Mesenchymal stem cell (in vitro differentiated cells and primary cell): ENCODE results near the gene TAS2R1.
A peak's percentile ranks its signal among the peaks of the same experiment; 100 is the strongest.

Experiments
- DNase-seq: peaks from one replicate; pipeline ENCODE4 v3.0.0-alpha.2; 2013
- H2AFZ ChIP-seq: one replicate; pipeline ENCODE4 v1.6.1; 2013; ENCODE audit warnings: low read depth, mild to moderate bottlenecking, control low read depth, inconsistent platforms, low read length, moderate library complexity
- H2AK5ac ChIP-seq: 2 replicates; pipeline ENCODE4 v1.6.1; 2013; ENCODE audit warnings: low read length, moderate library complexity, mild to moderate bottlenecking, inconsistent platforms; ENCODE audit not compliant: severe bottlenecking
- H2BK120ac ChIP-seq: one replicate; pipeline ENCODE4 v1.6.1; 2013; ENCODE audit warnings: low read depth, mild to moderate bottlenecking, inconsistent platforms, low read length, moderate library complexity
- H2BK12ac ChIP-seq, 2 experiments: one replicate each; pipeline ENCODE4 v1.6.1; 2013; ENCODE audit warnings: inconsistent platforms in 2 of 2, low read length in 2 of 2, mild to moderate bottlenecking in 2 of 2, moderate library complexity in 2 of 2, control low read depth in 1 of 2
- H2BK15ac ChIP-seq: one replicate; pipeline ENCODE4 v1.6.1; 2013; ENCODE audit warnings: mild to moderate bottlenecking, low read depth, inconsistent platforms; ENCODE audit not compliant: poor library complexity, severe bottlenecking
- H2BK5ac ChIP-seq: 2 replicates; pipeline ENCODE4 v1.6.1; 2013; ENCODE audit warnings: low read depth, mild to moderate bottlenecking, low read length, control low read depth, inconsistent platforms; ENCODE audit not compliant: poor library complexity, severe bottlenecking
- H3K14ac ChIP-seq, 2 experiments: one replicate each; pipeline ENCODE4 v1.6.1; 2013; ENCODE audit warnings: inconsistent platforms in 2 of 2, low read length in 2 of 2, control low read depth in 1 of 2, mild to moderate bottlenecking in 1 of 2, moderate library complexity in 1 of 2
- H3K18ac ChIP-seq, 2 experiments: one replicate each; pipeline ENCODE4 v1.6.1; 2013; ENCODE audit warnings: inconsistent platforms in 2 of 2, low read length in 2 of 2, control low read depth in 1 of 2, low read depth in 1 of 2, mild to moderate bottlenecking in 1 of 2
- H3K23ac ChIP-seq, 2 experiments: one replicate each; pipeline ENCODE4 v1.6.1; 2013; ENCODE audit warnings: inconsistent platforms in 2 of 2, low read length in 2 of 2, mild to moderate bottlenecking in 2 of 2, moderate library complexity in 2 of 2, control low read depth in 1 of 2
- H3K27ac ChIP-seq: 2 replicates; pipeline ENCODE4 v1.5.1; 2013; ENCODE audit warnings: mild to moderate bottlenecking, moderate library complexity, low read length, control low read depth, inconsistent platforms; ENCODE audit not compliant: poor library complexity, severe bottlenecking
- H3K27me3 ChIP-seq, 2 experiments: 2 replicates each; pipeline versions ENCODE4 v1.6.1 to v1.7.0; 2013; ENCODE audit warnings: low read length in 2 of 2, mild to moderate bottlenecking in 2 of 2, moderate library complexity in 2 of 2, control low read depth in 1 of 2, inconsistent platforms in 1 of 2; ENCODE audit not compliant: control insufficient read depth in 1 of 2, insufficient read depth in 1 of 2
- H3K36me3 ChIP-seq, 2 experiments: 2 replicates each; pipeline versions ENCODE4 v1.6.1 to v1.7.0; 2013; ENCODE audit warnings: low read length in 2 of 2, control low read depth in 1 of 2, inconsistent platforms in 1 of 2, low read depth in 1 of 2, mild to moderate bottlenecking in 1 of 2; ENCODE audit not compliant: insufficient read depth in 2 of 2, control insufficient read depth in 1 of 2
- H3K4ac ChIP-seq, 2 experiments: one replicate each; pipeline ENCODE4 v1.6.1; 2013; ENCODE audit warnings: inconsistent platforms in 2 of 2, low read length in 2 of 2, mild to moderate bottlenecking in 2 of 2, moderate library complexity in 2 of 2, control low read depth in 1 of 2, low read depth in 1 of 2
- H3K4me1 ChIP-seq: 2 replicates; pipeline ENCODE4 v1.6.1; 2013; ENCODE audit warnings: low read depth, low read length, control low read depth; ENCODE audit not compliant: control insufficient read depth, insufficient read depth
- H3K4me2 ChIP-seq: 2 replicates; pipeline ENCODE4 v1.6.1; 2013; ENCODE audit warnings: low read length, mild to moderate bottlenecking, inconsistent platforms; ENCODE audit not compliant: poor library complexity, severe bottlenecking
- H3K4me3 ChIP-seq, 2 experiments: 2 replicates each; pipeline versions ENCODE4 v1.5.1 to v1.7.0; 2013; ENCODE audit warnings: low read length in 2 of 2, mild to moderate bottlenecking in 2 of 2, control low read depth in 1 of 2, low read depth in 1 of 2; ENCODE audit not compliant: insufficient read depth in 1 of 2
- H3K79me1 ChIP-seq: replicated peaks from 2 replicates; pipeline ENCODE4 v1.6.1; 2013; ENCODE audit warnings: mild to moderate bottlenecking, control low read depth, low read length, inconsistent platforms; ENCODE audit not compliant: poor library complexity, severe bottlenecking
- H3K9ac ChIP-seq: 2 replicates; pipeline ENCODE4 v1.7.0; 2013; ENCODE audit warnings: mild to moderate bottlenecking, low read length, moderate library complexity
- H3K9me3 ChIP-seq: 2 replicates; pipeline ENCODE4 v1.7.0; 2013; ENCODE audit warnings: mild to moderate bottlenecking, low read length; ENCODE audit not compliant: control insufficient read depth
- H4K8ac ChIP-seq: one replicate; pipeline ENCODE4 v1.6.1; 2013; ENCODE audit warnings: inconsistent platforms, mild to moderate bottlenecking, low read length, moderate library complexity
- H4K91ac ChIP-seq: one replicate; pipeline ENCODE4 v1.6.1; 2013; ENCODE audit warnings: mild to moderate bottlenecking, low read length, inconsistent platforms
- WGBS: methylation state at CpG from one replicate; pipeline ENCODE4 v1.1.7; 2013; ENCODE audit warnings: mixed read lengths; 5-methylcytosine and 5-hydroxymethylcytosine counted together

Gene TAS2R1

DNA sequence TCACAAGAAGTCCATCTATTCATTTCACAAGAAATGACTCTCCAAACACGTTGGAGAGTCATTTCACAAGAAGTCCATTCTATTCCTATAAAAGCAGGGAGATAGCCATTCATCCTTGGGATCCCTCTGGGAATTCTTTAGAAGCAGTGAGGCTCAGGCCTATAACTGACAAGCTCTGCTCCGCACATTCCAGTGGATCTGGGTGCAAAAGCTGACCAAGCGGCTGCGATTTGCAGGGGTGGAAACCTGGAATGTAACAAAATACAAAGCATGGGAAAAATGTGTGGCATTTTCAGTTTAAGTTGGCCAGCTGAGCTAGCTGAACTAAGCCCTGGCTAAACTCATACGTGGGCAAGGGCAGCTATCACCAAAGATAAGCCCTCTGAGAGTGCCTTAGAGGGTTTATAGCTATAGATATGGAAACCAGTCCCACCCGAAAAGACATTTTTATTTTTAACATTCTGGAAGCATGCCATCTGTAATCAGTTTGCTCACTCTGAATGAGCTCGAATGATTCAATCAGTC is 8.7 kb downstream of the TAS2R1 start:
- Histone ChIP-seq H3K4me2 (no peak overlapping the region), H3K4me1 (peaks cover 6% of the 10 kb centered on the region), H4K91ac (no peak overlapping the region), H3K79me1 (no peaks in the 10 kb centered on the region), H3K18ac (peak overlapping the region in 1 of 2 experiments; percentile 28), H2AK5ac (no peak overlapping the region), H2BK120ac (no peak overlapping the region), H4K8ac (no peak overlapping the region), H3K23ac (no peak overlapping the region), H2BK12ac (no peak overlapping the region), H2BK15ac (no peak overlapping the region), H3K27me3 (peaks cover 0 to 28% of the 10 kb centered on the region in 2 experiments), H3K14ac (no peak overlapping the region), H2BK5ac (no peak overlapping the region), H3K4me3 (no peak overlapping the region), H3K36me3 (no peaks in the 10 kb centered on the region), H3K9ac (no peak overlapping the region), H2AFZ (no peak overlapping the region), H3K9me3 (no peaks in the 10 kb centered on the region), H3K4ac (no peak overlapping the region), H3K27ac (peak overlapping the region; percentile 15)
- 50% methylated on average over 7 of the region's 7 CpGs for WGBS
- DNase-seq = peak; percentile 79

- DNase-seq = no peak
These were observed 10.6 kb downstream of the TAS2R1 start for GRCh38 chr5:9619331-9620092.

DNA sequence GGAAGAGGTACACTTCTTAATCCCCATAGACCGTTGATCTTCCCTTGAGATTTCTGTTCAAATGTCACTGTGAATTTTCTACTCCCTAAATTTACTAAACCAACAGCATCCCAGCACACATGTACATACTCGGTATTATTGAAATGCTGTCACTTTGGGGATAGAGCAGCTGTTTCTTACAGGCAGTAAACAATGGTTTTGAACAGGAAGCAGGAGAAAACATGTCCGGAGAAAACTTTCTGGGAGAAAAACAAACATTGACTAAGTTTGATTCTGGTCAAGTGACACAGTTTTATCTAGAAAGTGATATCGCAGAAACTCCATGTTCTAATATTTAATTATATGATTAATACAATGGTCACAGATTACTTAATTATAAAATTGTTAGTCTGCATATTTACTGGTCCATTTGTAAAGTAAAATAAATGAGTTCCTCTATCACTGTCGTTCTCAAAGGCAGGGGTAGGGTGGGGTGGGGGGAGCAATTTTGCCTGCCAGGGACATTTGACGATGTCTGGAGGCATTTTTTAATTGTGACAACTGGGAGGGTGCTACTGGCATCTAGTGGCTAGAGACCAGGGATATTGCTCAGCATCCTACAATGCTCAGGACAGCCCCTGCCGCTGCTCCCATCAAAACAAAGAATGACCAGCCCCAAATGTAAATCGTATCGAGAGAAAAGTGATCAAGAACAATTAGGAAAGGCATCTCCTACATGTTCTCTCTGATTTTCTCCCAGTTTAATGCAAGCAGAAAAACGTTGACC is 12.2 kb downstream of the TAS2R1 start:
- Histone ChIP-seq H3K4me3 (no peak overlapping the region), H2BK12ac (peak overlapping the region in 1 of 2 experiments; percentile 98), H3K4me2 (no peak overlapping the region), H3K23ac (no peak overlapping the region), H3K27ac (no peak overlapping the region), H2BK5ac (no peak overlapping the region), H3K79me1 (no peaks in the 10 kb centered on the region), H4K91ac (no peak overlapping the region), H2BK120ac (no peak overlapping the region), H4K8ac (no peak overlapping the region), H2BK15ac (no peak overlapping the region), H3K9ac (no peak overlapping the region), H3K36me3 (no peaks in the 10 kb centered on the region), H3K27me3 (peaks cover 0 to 10% of the 10 kb centered on the region in 2 experiments), H3K14ac (no peak overlapping the region), H3K9me3 (no peaks in the 10 kb centered on the region), H2AFZ (no peak overlapping the region), H3K4ac (no peak overlapping the region), H2AK5ac (no peak overlapping the region), H3K18ac (peak overlapping the region in 1 of 2 experiments; percentile 49), H3K4me1 (peaks cover 2% of the 10 kb centered on the region)
- WGBS = 53% methylated on average over 9 of the region's 10 CpGs
- peak; percentile 9 for DNase-seq

More at GRCh38 chr5:9619331-9620092, 10.6 kb downstream of the TAS2R1 start:
- H3K4me2 ChIP-seq = no peak overlapping the region
- WGBS = 95% methylated on average over 4 of the region's 5 CpGs
- H3K4me3 ChIP-seq = no peak overlapping the region
- peaks cover 5% of the 10 kb centered on the region for H3K4me1 ChIP-seq
- H2BK120ac ChIP-seq = no peak overlapping the region
- H3K9me3 ChIP-seq = no peaks in the 10 kb centered on the region
- H4K8ac ChIP-seq = peak overlapping the region; percentile 42
- peak overlapping the region; percentile 45 to 81 for H3K18ac ChIP-seq
- H3K23ac ChIP-seq = peak overlapping the region in 1 of 2 experiments; percentile 1
- no peak overlapping the region for H2BK15ac ChIP-seq
- H3K36me3 ChIP-seq = no peaks in the 10 kb centered on the region
- H3K4ac ChIP-seq = peak overlapping the region in 1 of 2 experiments; percentile 32
- no peak overlapping the region for H2AFZ ChIP-seq
- H3K9ac ChIP-seq = no peak overlapping the region
- H2BK5ac ChIP-seq = no peak overlapping the region
- peak overlapping the region in 1 of 2 experiments; percentile 83 for H3K14ac ChIP-seq
- H3K79me1 ChIP-seq = no peaks in the 10 kb centered on the region
- no peak overlapping the region for H3K27ac ChIP-seq
- H2BK12ac ChIP-seq = peak overlapping the region; percentile 89 to 96
- peaks cover 0 to 21% of the 10 kb centered on the region in 2 experiments for H3K27me3 ChIP-seq
- H4K91ac ChIP-seq = peak overlapping the region; percentile 4
- H2AK5ac ChIP-seq = no peak overlapping the region

DNA sequence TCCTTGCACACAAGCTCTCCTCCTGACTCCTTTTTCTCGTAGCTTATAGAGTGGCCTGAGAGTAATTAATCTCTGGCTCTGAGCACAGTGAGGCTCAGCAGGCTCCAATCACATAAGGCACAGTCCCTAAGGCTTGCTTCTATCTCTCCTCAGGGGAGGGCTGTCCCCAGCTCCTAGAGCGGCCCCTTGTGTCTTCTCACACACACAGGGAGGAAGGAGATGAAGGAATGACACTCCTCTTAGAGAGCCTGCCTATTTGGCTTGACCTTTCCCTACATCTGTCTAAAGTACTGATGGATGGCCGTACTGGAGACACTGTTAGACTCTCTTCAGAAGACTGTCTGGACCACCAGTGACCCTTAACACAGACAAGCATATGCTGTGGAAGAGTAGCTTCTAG is 12.9 kb downstream of the TAS2R1 start:
- H3K4me1 ChIP-seq = peaks cover 2% of the 10 kb centered on the region
- H4K91ac ChIP-seq = no peak overlapping the region
- H3K4ac ChIP-seq = no peak overlapping the region
- H3K4me3 ChIP-seq = no peak overlapping the region
- H3K4me2 ChIP-seq = no peak overlapping the region
- no peak overlapping the region for H3K23ac ChIP-seq
- H4K8ac ChIP-seq = peak overlapping the region; percentile 31
- H3K9me3 ChIP-seq = no peaks in the 10 kb centered on the region
- H3K27me3 ChIP-seq = peaks cover 0 to 10% of the 10 kb centered on the region in 2 experiments
- no peak overlapping the region for H3K14ac ChIP-seq
- H3K36me3 ChIP-seq = no peaks in the 10 kb centered on the region
- no peak overlapping the region for H2BK15ac ChIP-seq
- WGBS = 18% methylated on average over 2 of the region's 3 CpGs
- H2BK120ac ChIP-seq = no peak overlapping the region
- H3K18ac ChIP-seq = peak overlapping the region in 1 of 2 experiments; percentile 59
- peak; percentile 74 for DNase-seq
- peak overlapping the region; percentile 23 to 28 for H2BK12ac ChIP-seq
- H2AK5ac ChIP-seq = no peak overlapping the region
- no peak overlapping the region for H2AFZ ChIP-seq
- no peak overlapping the region for H2BK5ac ChIP-seq
- no peak overlapping the region for H3K27ac ChIP-seq
- H3K79me1 ChIP-seq = no peaks in the 10 kb centered on the region
- no peak overlapping the region for H3K9ac ChIP-seq
